Stimulated activated CD4-positive, alpha-beta T cell treated with anti-CD3 and anti-CD28 coated beads, Interleukin-1b, Interleukin-23, amount 100 ng/mL, for 1 hour (primary cell): ENCODE data around the gene TMCC1.
A peak's percentile ranks its signal among the peaks of the same experiment; 100 is the strongest.

Source experiments
- DNase-seq, 2 donors: peaks; one replicate each; pipeline ENCODE4 v3.0.0-alpha.2; 2020; ENCODE audit warnings: low read depth in 2 of 2

The TMCC1 gene

GRCh38 chr3:129609591-129610182, 283.8 kb downstream of the TMCC1 start:
- no peak for DNase-seq

- no peak for DNase-seq
These were observed 284.4 kb downstream of the TMCC1 start for GRCh38 chr3:129608936-129609590.

- no peak for DNase-seq
These were observed 285.2 kb downstream of the TMCC1 start for GRCh38 chr3:129608087-129608935.

DNA sequence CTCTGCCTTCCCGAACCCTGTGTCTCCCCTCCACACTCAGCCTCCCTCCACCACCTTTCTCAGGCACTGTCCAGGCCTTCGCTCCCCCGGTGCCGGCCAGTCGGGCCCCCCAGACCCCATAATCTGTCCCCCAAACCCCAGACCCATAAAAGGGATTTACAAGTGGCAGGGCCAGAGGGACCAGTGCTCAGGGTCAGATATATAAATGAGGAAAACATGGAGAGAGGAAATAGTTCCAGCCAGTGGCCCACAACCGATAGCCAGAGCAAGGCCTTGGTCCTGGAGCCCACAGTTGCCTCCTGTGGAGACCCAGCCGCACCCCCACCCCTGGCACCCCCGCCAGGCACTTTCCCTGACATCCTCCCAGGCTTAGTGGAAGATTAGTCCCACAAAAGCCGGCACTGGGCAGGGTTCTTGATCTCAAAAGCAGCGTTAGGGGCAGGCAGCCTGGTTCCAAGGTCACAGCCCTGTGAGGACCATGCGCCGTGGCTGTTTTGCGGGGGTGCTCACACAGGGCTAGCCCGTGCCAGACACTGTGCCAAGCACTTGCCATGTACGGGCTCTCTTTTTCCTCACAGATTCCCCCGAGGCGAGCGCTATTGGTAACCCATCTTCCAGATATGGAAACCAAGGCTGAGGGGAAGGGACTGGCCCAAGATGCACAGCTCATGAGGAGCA, 286.0 kb downstream of the TMCC1 start:
- no peak for DNase-seq

- DNase-seq: peak in 1 of 2 donors; percentile 5
These were observed 286.7 kb downstream of the TMCC1 start, which contains the start of gene PLXND1 for GRCh38 chr3:129606636-129607390. Gene PLXND1 (minus strand): TSS chr3:129606676. CDS start chr3:129606639, 37 bp downstream.

- DNase-seq: no peak
These were observed 287.4 kb downstream of the TMCC1 start for GRCh38 chr3:129605922-129606635.

DNA sequence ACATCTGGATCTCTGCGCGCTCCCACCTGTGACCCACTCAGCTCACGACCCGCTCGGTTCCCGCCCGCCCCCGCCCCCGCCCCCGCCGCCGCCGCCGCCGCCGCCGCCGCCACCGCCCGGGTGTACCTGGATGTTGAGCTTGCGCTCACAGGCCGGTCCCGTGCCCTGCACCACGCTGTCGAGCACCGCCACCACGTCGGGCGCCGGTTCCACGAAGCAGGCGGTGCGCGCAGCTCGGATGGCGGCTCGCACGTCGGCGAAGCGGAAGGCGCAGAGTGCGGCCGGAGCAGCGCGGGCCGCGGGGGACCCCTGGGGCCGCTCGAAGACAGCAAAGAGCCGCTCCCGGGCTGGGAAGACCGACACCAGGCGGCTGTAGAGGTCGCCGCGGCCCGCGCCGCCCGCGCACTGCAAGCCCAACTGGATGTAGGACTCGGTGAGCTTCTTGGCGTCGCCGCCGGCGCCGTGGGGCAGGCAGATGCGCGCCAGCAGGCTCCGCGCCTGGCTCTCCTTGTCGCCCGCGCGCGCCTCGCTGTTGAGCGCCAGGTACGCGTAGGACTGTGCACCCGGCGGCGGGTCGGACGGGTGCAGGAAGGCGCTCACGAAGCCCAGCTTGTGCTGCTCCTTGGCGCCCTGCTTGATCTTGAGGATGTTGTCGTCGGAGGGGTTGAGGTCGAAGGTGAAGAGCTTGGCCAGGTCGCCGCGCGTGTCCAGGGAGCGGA, 288.1 kb downstream of the TMCC1 start:
- DNase-seq: peak in 1 of 2 donors; percentile 10

- DNase-seq: no peak
These were observed 288.7 kb downstream of the TMCC1 start for GRCh38 chr3:129604767-129605166.

- no peak for DNase-seq
These were observed 289.3 kb downstream of the TMCC1 start for GRCh38 chr3:129603991-129604749.

- DNase-seq: no peak
These were observed 290.0 kb downstream of the TMCC1 start for GRCh38 chr3:129603561-129603942.

DNA sequence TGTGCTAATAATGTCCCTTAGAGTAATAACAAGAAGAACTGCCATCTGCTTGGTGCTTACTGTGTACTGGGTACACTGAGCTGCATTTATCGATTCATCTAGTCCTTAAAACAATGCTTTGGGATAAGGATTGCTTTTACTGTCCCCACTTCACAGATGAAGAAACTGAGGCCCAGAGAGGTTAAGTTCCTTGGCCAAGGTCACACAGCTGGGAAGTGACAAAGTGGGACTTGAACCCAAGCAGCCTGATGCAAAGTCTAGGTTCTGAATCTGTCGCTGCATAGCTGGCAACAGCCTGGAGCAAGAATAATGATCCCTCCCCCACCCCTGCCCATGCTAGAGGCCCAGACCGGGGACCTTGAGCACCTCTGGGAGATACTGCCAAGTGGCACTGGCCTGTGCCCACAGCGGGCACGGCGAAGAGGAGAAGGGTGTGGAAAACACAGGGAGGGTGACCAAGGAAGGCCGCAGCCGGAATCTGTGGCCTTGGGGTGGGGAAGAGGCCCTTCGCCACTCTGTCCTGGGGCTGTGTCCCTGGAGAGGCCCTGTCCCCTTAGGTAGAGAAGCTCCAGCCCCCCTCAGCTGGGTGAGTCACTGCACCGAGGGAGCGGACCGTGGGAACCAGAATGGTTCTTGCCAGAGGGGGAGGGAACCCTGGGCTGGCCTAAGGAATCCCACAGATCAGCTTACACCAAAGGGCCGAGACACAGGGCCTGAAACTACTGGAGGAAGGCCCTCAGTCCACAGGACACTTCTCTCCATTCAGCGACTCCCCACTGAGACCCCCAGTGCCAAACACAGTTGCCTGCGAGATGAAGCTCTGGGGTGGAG, 290.6 kb downstream of the TMCC1 start:
- DNase-seq: no peak

GRCh38 chr3:129602309-129602708, 291.2 kb downstream of the TMCC1 start:
- DNase-seq: no peak

GRCh38 chr3:129601713-129602112, 291.8 kb downstream of the TMCC1 start:
- DNase-seq: no peak

DNA sequence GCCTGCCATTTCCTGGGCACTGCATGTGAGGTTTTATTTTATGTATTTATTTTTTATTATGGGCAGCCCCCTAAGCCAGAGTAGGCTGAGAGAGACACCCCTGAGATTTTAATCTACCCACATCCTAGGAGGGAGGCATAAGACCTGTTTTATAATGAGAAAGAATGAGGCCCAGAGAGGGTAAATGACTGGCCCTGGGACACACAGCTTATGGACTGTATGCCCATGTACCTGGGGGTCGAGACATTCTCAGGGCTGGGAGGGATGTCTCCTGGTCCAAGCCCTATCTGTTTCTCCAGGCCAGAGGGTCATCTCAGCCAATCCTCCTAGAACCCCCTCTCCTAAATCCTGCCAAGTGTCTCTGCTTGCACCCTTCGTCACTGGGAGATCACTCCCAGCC, 293.2 kb downstream of the TMCC1 start:
- DNase-seq: no peak

GRCh38 chr3:129599607-129600006, 293.9 kb downstream of the TMCC1 start:
- no peak for DNase-seq

GRCh38 chr3:129599073-129599472, 294.4 kb downstream of the TMCC1 start:
- DNase-seq: no peak

GRCh38 chr3:129598484-129598883, 295.0 kb downstream of the TMCC1 start:
- DNase-seq: no peak

GRCh38 chr3:129598000-129598381, 295.5 kb downstream of the TMCC1 start:
- no peak for DNase-seq
